ENCODE measurements around the gene PODXL2. TPM values are rescaled to one million over a fixed set of nuclear protein-coding genes. Genes with fewer than 3 reads are reported as not detected.

Gene PODXL2
- total RNA-seq, 2 donors from 2014 or later = 12.1 to 19.0 TPM

DNA sequence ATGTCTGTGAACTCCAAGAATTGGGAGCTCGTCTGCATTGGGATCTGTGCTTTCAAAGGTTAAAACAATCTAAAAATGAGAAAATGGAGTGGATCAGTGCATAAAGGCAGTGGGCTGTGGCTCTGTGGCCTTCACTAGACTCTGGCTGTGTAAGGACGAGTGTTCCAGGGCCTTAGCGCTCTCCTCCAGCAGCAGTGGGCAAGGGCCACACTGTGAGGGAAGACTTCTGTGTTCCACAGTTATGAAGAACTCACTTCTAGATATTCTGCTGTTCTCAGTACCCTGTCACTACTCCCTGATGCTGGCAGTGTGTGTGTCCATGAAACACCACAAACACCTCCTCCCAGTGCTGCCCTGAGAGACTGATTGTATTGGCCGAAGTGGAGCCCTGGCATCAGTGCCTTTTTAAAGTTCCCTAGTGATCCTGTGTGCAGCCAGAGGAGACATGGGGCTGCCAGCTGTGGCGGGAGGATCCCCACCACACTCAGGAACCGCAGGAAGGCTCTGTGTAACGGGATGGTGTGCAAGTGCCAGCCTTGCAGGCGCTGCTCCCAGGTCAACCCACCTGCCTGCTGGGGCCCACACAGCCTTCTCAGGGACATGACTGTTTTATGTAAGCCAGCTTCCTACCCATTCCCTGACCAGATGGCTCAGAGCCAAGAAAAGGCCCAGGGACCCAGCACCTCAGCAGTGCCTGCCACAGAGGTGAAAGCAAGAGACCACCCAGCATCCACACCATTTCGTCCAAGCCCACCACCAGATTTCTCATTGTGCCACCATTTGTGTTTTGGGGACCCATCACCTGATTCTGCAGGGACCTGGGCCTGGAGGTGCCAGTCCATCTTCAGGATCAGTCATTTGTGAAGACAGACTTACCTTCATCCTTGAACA lies 84.1 kb downstream of the PODXL2 start:
- intact Hi-C loops (cut with DNase I) = no loop called here
- H3K9ac ChIP-seq (ENCODE audit: low read depth in 2 of 2, low read length in 2 of 2) = no peak overlapping the region
- H3K4me3 ChIP-seq = no peak overlapping the region
- TF ChIP-seq CTCF (IDR thresholded peaks at IDR 0.05) = no peak
- no peaks in the 10 kb centered on the region for H3K27me3 ChIP-seq
- no peaks in the 10 kb centered on the region for H3K4me1 ChIP-seq
- no peak for DNase-seq
- H3K9me3 ChIP-seq = no peaks in the 10 kb centered on the region
- H3K36me3 ChIP-seq = peaks cover 2% of the 10 kb centered on the region
- H3K27ac ChIP-seq = no peak overlapping the region

- Histone ChIP-seq H3K4me3 (no peak overlapping the region), H3K36me3 (no peaks in the 10 kb centered on the region), H3K4me1 (no peaks in the 10 kb centered on the region), H3K27ac (no peak overlapping the region), H3K9me3 (no peaks in the 10 kb centered on the region), H3K9ac (ENCODE audit: low read depth in 2 of 2, low read length in 2 of 2) (no peak overlapping the region), H3K27me3 (no peaks in the 10 kb centered on the region)
- DNase-seq = no peak
- TF ChIP-seq CTCF (IDR thresholded peaks at IDR 0.05) = no peak
- intact Hi-C loops (cut with DNase I) = no loop called here
Observed at GRCh38 chr3:127714125-127714571, 85.2 kb downstream of the PODXL2 start.

DNA sequence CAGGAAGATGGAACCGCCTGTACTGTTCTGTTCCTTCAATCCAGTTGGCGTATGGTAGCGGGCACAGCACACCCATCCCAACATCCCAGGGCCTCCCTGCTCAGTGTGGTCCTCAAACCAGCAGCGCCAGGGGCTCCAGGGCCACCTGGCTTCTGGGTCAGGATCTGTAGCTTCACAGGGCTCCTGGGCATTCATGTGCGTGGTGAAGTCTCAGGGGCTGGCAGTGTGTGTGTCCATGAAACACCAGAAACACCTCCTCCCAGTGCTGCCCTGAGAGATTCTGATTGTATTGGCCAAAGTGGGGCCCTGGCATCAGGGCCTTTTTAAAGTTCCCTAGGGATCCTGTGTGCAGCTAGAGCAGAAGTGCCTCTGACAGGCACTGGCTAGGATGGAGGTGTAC lies 85.9 kb downstream of the PODXL2 start:
- no peak overlapping the region for H3K4me3 ChIP-seq
- intact Hi-C loops (cut with DNase I) = no loop called here
- no peak for DNase-seq
- TF ChIP-seq CTCF (IDR thresholded peaks at IDR 0.05) = no peak
- no peaks in the 10 kb centered on the region for H3K4me1 ChIP-seq
- H3K27me3 ChIP-seq = no peaks in the 10 kb centered on the region
- no peak overlapping the region for H3K27ac ChIP-seq
- no peak overlapping the region for H3K9ac ChIP-seq (ENCODE audit: low read depth in 2 of 2, low read length in 2 of 2)
- H3K9me3 ChIP-seq = no peaks in the 10 kb centered on the region
- no peaks in the 10 kb centered on the region for H3K36me3 ChIP-seq

DNA sequence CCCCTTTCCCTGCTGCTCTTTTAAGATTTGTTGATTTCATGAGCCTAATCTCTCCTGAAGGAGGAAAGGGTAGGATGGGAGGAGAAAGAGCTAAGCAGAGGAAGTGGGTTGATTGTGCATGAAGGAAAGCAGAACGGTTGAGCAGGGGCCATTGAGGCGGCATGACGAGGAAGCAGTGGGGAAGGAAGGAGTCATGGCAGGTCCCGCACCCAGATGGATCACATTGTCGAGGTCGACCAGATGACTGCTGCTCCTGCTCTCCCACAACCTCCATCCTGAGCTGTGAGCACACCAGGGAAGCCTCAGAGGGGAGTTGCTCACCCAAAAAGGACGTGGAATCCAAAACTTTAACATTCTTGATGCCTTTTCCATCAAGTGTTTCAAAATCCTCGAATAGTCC lies 86.5 kb downstream of the PODXL2 start:
- Histone ChIP-seq H3K9ac (ENCODE audit: low read depth in 2 of 2, low read length in 2 of 2) (no peak overlapping the region), H3K4me3 (no peak overlapping the region), H3K36me3 (no peaks in the 10 kb centered on the region), H3K27me3 (no peaks in the 10 kb centered on the region), H3K4me1 (no peaks in the 10 kb centered on the region), H3K9me3 (no peaks in the 10 kb centered on the region), H3K27ac (no peak overlapping the region)
- TF ChIP-seq CTCF (IDR thresholded peaks at IDR 0.05) = no peak
- intact Hi-C loops (cut with DNase I) = no loop called here
- no peak for DNase-seq

GRCh38 chr3:127716384-127716783 lies 87.4 kb downstream of the PODXL2 start:
- intact Hi-C loops (cut with DNase I) = no loop called here
- no peak for DNase-seq
- no peak overlapping the region for H3K4me3 ChIP-seq

More at GRCh38 chr3:127716384-127716783, 87.4 kb downstream of the PODXL2 start:
- TF ChIP-seq CTCF (IDR thresholded peaks at IDR 0.05) = no peak
- no peak overlapping the region for H3K27ac ChIP-seq
- H3K4me1 ChIP-seq = no peaks in the 10 kb centered on the region
- no peaks in the 10 kb centered on the region for H3K27me3 ChIP-seq
- H3K36me3 ChIP-seq = no peaks in the 10 kb centered on the region
- H3K9me3 ChIP-seq = no peaks in the 10 kb centered on the region
- H3K9ac ChIP-seq (ENCODE audit: low read depth in 2 of 2, low read length in 2 of 2) = no peak overlapping the region
